Measurements from ENCODE around the gene ACTA1. TPM values are rescaled to one million over a fixed set of nuclear protein-coding genes. Genes with fewer than 3 reads are reported as not detected.

ACTA1 gene
- total and polyA plus RNA-seq, 2 of the 8 experiments (the other 6 are each of a cell fraction or from before 2014, with no cell fraction given), result 23.5 to 58.2 TPM

DNA sequence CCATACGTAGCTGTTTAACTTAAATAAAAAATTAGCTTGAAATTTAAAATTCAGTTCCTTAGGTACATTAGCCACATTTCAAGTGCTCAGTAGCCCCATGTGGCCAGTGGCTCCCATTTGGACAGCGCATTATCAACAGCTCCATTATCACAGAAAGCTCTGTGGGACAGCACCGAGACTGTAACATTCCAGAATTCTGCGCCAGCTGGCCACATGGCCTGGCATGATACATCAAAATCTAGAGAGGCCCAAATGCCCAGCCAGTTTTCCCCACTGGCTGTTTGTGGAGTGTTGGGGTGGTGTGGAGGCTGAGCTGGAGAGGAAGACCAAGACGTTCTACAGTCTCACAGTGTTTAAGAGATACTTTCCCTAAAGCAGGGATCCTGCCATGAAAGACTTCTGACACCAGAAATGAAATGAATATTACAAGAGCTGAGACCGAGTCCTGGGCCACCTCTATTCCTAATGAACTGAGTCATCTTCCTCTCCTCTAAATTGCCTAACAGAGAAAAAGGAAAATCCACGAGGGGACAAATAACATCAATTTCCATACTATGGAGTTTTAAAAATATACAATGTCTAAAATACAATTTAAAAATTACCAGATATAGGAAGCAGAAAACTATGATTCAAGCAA lies 27.3 kb upstream of the ACTA1 start:
- no peak for FAIRE-seq
- H3K4ac ChIP-seq (replicated peaks; ENCODE audit: insufficient read length, low read depth, low read length), result no peak overlapping the region
- no peaks in the 10 kb centered on the region for H4K20me1 ChIP-seq (replicated peaks in 1 of 2; ENCODE audit: control insufficient read depth in 1 of 2, insufficient read depth in 2 of 2, low read length in 2 of 2)
- H2AK5ac ChIP-seq (ENCODE audit: low read depth, low read length), result no peak overlapping the region
- no peak overlapping the region for H3K4me3 ChIP-seq (ENCODE audit: extremely low read depth in 1 of 4, insufficient read depth in 2 of 4, low read depth in 3 of 4, low read length in 4 of 4)
- no peak overlapping the region for H3K14ac ChIP-seq (ENCODE audit: insufficient read length)
- H4K8ac ChIP-seq (ENCODE audit: extremely low read depth, insufficient read depth, low read length), result no peak overlapping the region
- no peak overlapping the region for H3K9ac ChIP-seq (replicated peaks in 1 of 4; ENCODE audit: extremely low read depth in 1 of 4, low read depth in 3 of 4, low read length in 3 of 4)
- no peak overlapping the region for H2BK120ac ChIP-seq (replicated peaks; ENCODE audit: low read depth, low read length)
- no peak overlapping the region for H3K4me2 ChIP-seq (ENCODE audit: insufficient read depth in 1 of 2, low read depth in 2 of 2, low read length in 2 of 2)
- peaks cover 19 to 88% (median 54%) of the 10 kb centered on the region in 4 experiments for H3K36me3 ChIP-seq (ENCODE audit: control insufficient read depth in 2 of 4, insufficient read depth in 4 of 4, low read length in 3 of 4)
- POLR2A ChIA-PET (ENCODE audit: partially characterized antibody), result interaction anchor here (0.9 to 1.4 kb wide), 2 partner anchors 18 to 20 kb away, joined by 3 read pairs; no protein-coding TSS in a partner anchor
- H3K9me3 ChIP-seq (ENCODE audit: insufficient read depth in 2 of 2, low read depth in 1 of 2, low read length in 1 of 2), result no peaks in the 10 kb centered on the region
- no peak overlapping the region for H2BK12ac ChIP-seq (ENCODE audit: low read depth, low read length)
- CTCF ChIA-PET (ENCODE audit: partially characterized antibody), result interaction anchor here (0.7 to 1.0 kb wide), 3 partner anchors 11 to 219 kb away, joined by 3 to 6 read pairs (median 3); no protein-coding TSS in a partner anchor
- H2BK20ac ChIP-seq (ENCODE audit: low read length), result no peak overlapping the region
- H3K27ac ChIP-seq (ENCODE audit: low read depth, low read length), result no peak overlapping the region
- no peak overlapping the region for H4K5ac ChIP-seq (ENCODE audit: insufficient read length, low read depth, low read length)
- H4K91ac ChIP-seq (replicated peaks; ENCODE audit: insufficient read length, low read length), result no peak overlapping the region
- H2AFZ ChIP-seq (ENCODE audit: low read length), result no peak overlapping the region
- no peaks in the 10 kb centered on the region for H3K27me3 ChIP-seq (replicated peaks in 1 of 4; ENCODE audit: control insufficient read depth in 3 of 4, extremely low read depth in 1 of 4, insufficient read depth in 3 of 4, low read length in 3 of 4)
- H2BK15ac ChIP-seq (ENCODE audit: low read length), result no peak overlapping the region
- H3K23me2 ChIP-seq (ENCODE audit: low read depth, low read length), result no peaks in the 10 kb centered on the region; the same call in 1 of the 2 replicates
- H3K79me2 ChIP-seq (ENCODE audit: control insufficient read depth in 1 of 2, insufficient read depth in 2 of 2, low read length in 2 of 2), result no peaks in the 10 kb centered on the region
- H3K79me1 ChIP-seq (ENCODE audit: low read depth, low read length), result no peaks in the 10 kb centered on the region; the same call in 1 of the 2 replicates
- H3K18ac ChIP-seq (ENCODE audit: extremely low read depth, low read length), result no peak overlapping the region
- TF ChIP-seq POLR2A (IDR thresholded peaks at IDR 0.05; ENCODE audit: control extremely low read depth in 1 of 2, low read depth in 2 of 2, low read length in 2 of 2) (no peak), FOSL1 (IDR thresholded peaks at IDR 0.05; ENCODE audit: insufficient read depth, low read depth, low read length) (no peak), GTF2F1 (IDR thresholded peaks at IDR 0.05; ENCODE audit: borderline replicate concordance, low read depth, low read length) (no peak), TAF1 (IDR thresholded peaks at IDR 0.05; ENCODE audit: low read depth, low read length) (no peak), EGR1 (IDR thresholded peaks at IDR 0.05; ENCODE audit: borderline replicate concordance, low read depth, low read length) (no peak), CEBPB (IDR thresholded peaks at IDR 0.05; ENCODE audit: low read depth, low read length) (no peak), CREB1 (IDR thresholded peaks at IDR 0.05) (no peak), SIN3A (conservative IDR thresholded peaks at IDR 0.05 in 1 of 2, IDR thresholded peaks at IDR 0.05 in 1 of 2; ENCODE audit: low read depth in 1 of 2, low read length in 2 of 2) (no peak), SP2 (IDR thresholded peaks at IDR 0.05; ENCODE audit: low read length) (no peak), RNF2 (IDR thresholded peaks at IDR 0.05; ENCODE audit: borderline replicate concordance, low read depth, low read length, missing control alignments, poor library complexity, severe bottlenecking) (no peak), YY1 (IDR thresholded peaks at IDR 0.05; ENCODE audit: low read depth, low read length) (no peak), RXRA (IDR thresholded peaks at IDR 0.05; ENCODE audit: insufficient read depth, low read depth, low read length) (no peak)
- no peak for DNase-seq (ENCODE audit: low read depth in 1 of 2, low spot score in 2 of 2)
- no peaks in the 10 kb centered on the region for H3K4me1 ChIP-seq (replicated peaks in 1 of 4; ENCODE audit: control insufficient read depth in 3 of 4, insufficient read depth in 4 of 4, low read length in 3 of 4)
- no peak overlapping the region for H3K23ac ChIP-seq (ENCODE audit: insufficient read length)
- WGBS, 2 experiments (ENCODE audit: extremely low coverage in 1 of 2, insufficient coverage in 1 of 2, insufficient read length in 1 of 2, insufficient replicate concordance in 2 of 2, low coverage in 1 of 2, low lambda C conversion rate in 2 of 2, missing lambda C conversion rate in 1 of 2), result 85% methylated on average over 7 of the region's 7 CpGs; no CpG with 5 or more reads in 1 of the 2 experiments
- H2BK5ac ChIP-seq (ENCODE audit: low read depth, low read length), result no peak overlapping the region
- H3K56ac ChIP-seq (replicated peaks; ENCODE audit: insufficient read length, low read depth, low read length), result no peak overlapping the region

Data from H1 (cell line).